Epithelial cell of esophagus (primary cell): Measurements from ENCODE around the gene NLRP14.

Experiments
- DNase-seq: peaks from one replicate; pipeline ENCODE4 v3.0.0; 2010; ENCODE audit warnings: low read depth
- H3K4me3 ChIP-seq: 2 replicates; pipeline ENCODE4 v1.5.1; 2011; ENCODE audit warnings: mild to moderate bottlenecking, low read length, control low read depth
- TF ChIP-seq, protein P1 (sequence below): IDR thresholded peaks from 2 replicates; pipeline ENCODE4 v1.5.1; 2011; ENCODE audit warnings: low read depth, mild to moderate bottlenecking, low read length, control low read depth, inconsistent platforms; ENCODE audit not compliant: insufficient read depth; ENCODE audit errors: missing control alignments

Gene NLRP14

DNA sequence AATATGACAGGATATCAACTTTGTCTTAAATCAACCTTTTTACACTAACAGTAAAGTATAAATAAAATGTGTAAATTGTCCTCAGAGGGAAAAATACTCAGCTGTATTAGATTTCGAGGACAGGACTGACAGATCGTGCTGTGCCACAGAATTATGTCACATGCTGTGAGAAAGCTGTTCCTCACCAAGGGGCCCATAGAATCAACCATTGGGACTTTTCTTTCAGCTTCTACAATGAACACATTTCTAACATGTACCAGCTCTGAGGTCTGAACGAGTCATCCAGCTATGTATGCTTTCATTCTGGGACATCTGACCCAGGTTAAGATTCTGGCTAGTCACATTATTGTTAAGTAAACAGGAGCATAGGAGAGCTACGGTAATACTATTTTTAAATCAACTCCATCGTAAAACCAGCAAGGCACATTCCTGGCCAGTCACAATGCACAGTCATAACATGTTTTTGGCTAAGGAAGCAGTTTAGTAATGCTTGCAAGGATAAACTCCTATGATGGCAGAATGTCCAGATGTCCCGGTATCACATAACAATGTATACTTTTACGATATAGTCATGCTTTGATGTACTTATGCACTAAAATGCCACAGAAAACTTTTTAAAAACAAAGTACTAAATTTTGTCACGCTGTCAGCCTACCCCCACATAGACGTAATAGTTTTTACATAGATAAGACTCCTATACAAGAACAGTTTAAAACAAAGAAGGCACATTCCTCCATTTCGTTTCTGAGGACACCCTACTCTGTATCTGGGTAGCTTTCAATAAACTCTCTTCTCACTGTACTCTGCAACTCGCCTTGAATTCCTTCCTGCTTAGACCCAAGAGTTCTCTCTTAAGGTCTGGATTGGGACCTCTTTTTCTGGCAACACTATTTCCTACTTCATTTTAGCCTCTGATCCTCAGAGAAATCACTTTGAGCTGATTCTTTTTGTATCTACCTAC lies 27.5 kb upstream of the NLRP14 start:
- peak; percentile 71 for DNase-seq
- H3K4me3 ChIP-seq: no peak overlapping the region
- TF ChIP-seq, protein P1, sequence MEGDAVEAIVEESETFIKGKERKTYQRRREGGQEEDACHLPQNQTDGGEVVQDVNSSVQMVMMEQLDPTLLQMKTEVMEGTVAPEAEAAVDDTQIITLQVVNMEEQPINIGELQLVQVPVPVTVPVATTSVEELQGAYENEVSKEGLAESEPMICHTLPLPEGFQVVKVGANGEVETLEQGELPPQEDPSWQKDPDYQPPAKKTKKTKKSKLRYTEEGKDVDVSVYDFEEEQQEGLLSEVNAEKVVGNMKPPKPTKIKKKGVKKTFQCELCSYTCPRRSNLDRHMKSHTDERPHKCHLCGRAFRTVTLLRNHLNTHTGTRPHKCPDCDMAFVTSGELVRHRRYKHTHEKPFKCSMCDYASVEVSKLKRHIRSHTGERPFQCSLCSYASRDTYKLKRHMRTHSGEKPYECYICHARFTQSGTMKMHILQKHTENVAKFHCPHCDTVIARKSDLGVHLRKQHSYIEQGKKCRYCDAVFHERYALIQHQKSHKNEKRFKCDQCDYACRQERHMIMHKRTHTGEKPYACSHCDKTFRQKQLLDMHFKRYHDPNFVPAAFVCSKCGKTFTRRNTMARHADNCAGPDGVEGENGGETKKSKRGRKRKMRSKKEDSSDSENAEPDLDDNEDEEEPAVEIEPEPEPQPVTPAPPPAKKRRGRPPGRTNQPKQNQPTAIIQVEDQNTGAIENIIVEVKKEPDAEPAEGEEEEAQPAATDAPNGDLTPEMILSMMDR: no peak

DNA sequence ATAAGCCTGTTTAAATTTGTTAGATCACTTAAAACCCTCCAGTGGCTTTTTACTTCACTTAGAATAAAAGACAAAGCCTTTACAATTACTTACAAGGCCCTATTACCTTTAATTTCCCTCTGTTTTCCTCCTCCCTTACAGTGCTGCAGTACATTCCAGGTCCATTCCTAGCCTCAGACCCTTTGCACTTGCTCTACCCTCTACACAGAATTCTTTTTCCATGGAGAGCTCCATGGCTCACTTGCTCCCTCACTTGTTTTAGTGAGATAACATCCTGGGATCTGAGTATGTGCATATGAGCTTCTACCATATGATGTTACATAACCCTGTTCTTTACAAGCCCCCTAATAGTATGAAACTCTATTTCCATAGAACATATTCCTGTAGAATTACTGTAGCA lies 24.6 kb upstream of the NLRP14 start:
- no peak for DNase-seq
- H3K4me3 ChIP-seq: no peak overlapping the region
- TF ChIP-seq, protein P1: no peak

DNA sequence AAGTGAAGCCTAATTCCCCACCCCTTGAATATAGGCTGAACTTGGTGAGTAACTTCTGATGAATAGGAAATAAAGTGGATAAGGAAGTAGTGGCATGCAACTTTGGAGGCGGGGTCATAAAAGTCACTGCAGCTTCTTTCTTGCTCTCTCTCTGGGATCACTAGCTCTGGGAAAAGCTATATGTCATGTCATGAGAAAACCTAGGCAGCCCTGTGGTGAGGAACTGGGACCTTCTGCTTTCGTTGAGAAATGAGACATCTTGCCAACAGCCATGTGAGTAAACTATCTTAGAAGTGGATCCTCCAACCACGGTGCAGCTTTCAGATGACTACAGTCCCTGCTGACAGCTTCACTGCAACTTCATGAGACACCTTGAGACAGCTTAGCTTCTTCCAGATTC lies 15.8 kb upstream of the NLRP14 start:
- no peak overlapping the region for H3K4me3 ChIP-seq
- DNase-seq: peak; percentile 78
- TF ChIP-seq, protein P1: no peak

GRCh38 chr11:7014118-7014517 lies 6.2 kb upstream of the NLRP14 start:
- no peak for DNase-seq
- H3K4me3 ChIP-seq: no peak overlapping the region
- TF ChIP-seq, protein P1: no peak

- TF ChIP-seq, protein P1: no peak
- peak; percentile 75 for DNase-seq
- no peak overlapping the region for H3K4me3 ChIP-seq
Measured at GRCh38 chr11:7016011-7016410, 4.3 kb upstream of the NLRP14 start.

DNA sequence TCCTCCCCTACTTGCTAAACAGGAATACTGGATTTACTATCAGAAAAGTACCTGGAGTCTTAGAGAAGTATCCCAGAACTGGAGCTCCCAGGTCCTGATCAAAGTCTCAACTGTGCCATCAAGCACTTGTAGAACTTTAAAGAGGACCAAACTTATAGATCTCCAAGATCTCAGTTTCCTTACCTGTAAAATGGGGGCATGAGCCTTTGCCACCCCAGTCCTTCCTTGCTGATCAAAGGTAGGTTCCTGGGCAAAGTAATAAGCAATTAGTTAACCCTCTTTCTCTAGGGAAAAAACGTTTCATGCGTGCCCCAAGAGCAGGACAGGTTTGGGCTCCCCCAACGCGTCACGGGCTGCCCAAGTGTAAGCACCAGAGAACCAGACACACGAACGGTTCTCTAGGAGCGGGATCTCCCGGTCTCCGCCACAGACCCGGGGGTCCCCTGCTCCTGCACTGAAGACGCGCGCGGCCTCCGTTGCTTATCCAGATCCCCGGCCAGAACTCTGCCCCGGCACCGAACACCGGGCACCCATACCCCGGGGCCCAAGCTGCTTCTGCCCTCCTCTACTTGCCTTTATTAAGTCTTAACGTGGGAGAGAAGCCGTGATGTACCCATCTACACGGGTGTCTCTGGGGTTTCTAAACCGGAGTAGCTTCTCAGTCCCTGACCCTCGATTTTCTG lies 638 bp upstream of the NLRP14 start:
- no peak for DNase-seq
- TF ChIP-seq, protein P1: no peak
- H3K4me3 ChIP-seq: peak overlapping the region; percentile 59
